Psoas muscle (tissue), 8 donors: ENCODE results near the gene SPG11. TPM values are rescaled to one million over a fixed set of nuclear protein-coding genes. Genes with fewer than 3 reads are reported as not detected.
A peak's percentile ranks its signal among the peaks of the same experiment; 100 is the strongest.
"Not testable (repeated sequence)": the region's sequence is repeated elsewhere in the genome, so short reads cannot be mapped to it uniquely, and the experiment has no call there.

Experiments used
- ATAC-seq, 4 donors: fragments of 200-7000 bp; cut with Tn5 transposase; one replicate each; pipeline ENCODE4 v1.9.1; 2020; ENCODE audit warnings: moderate library complexity in 3 of 4, mild to moderate bottlenecking in 2 of 4
- DNase-seq, 2 donors: peaks; one replicate each; pipeline ENCODE4 v3.0.0-alpha.2; 2020
- H3K27ac ChIP-seq: fragments of 200-600 bp; one replicate; pipeline ENCODE4 v1.8.0; 2022
- H3K27me3 ChIP-seq, 3 donors: fragments of 200-600 bp in 1 of 3; one replicate each; pipeline versions ENCODE4 v1.6.1 to v1.8.0; 2013 to 2022; ENCODE audit warnings: low read length in 2 of 3, mild to moderate bottlenecking in 2 of 3, moderate library complexity in 1 of 3; ENCODE audit not compliant: insufficient read depth in 3 of 3
- H3K36me3 ChIP-seq, 2 donors: fragments of 200-600 bp in 1 of 2; one replicate each; pipeline versions ENCODE4 v1.6.1 to v1.8.0; 2013 to 2022; ENCODE audit warnings: low read depth in 1 of 2, mild to moderate bottlenecking in 1 of 2, moderate library complexity in 1 of 2; ENCODE audit not compliant: insufficient read depth in 1 of 2
- H3K4me1 ChIP-seq: fragments of 200-600 bp; one replicate; pipeline ENCODE4 v1.8.0; 2022
- H3K4me3 ChIP-seq: fragments of 200-600 bp; one replicate; pipeline ENCODE4 v1.8.0; 2022; ENCODE audit warnings: mild to moderate bottlenecking
- H3K9me3 ChIP-seq: fragments of 200-600 bp; one replicate; pipeline ENCODE4 v1.8.0; 2022
- CTCF ChIP-seq: fragments of 200-600 bp; IDR thresholded peaks from one replicate; pipeline ENCODE4 v1.8.0; 2022; ENCODE audit warnings: antibody characterized with exemption
- WGBS, 3 donors: extraction: QIAGEN DNeasy Blood & Tissue Kit; methylation state at CpG; one replicate each; pipeline versions ENCODE4 v1.1.6 to v1.1.7; 2013; 5-methylcytosine and 5-hydroxymethylcytosine counted together
- intact Hi-C, 2 donors: fragments of 100-400 bp; cut with DNase I; formaldehyde crosslinking; loops; one replicate each; pipeline versions ENCODE4 v1.11.0 to v1.14.2; 2022
- polyA plus RNA-seq, 3 donors: library from polyadenylated mRNA; stranded (reverse); fragments of 200-250 nt; gene quantifications; one replicate each; pipeline ENCODE4 v1.2.3, GENCODE V29; 2013
- total RNA-seq, 4 donors: library from RNA; stranded (reverse); fragmentation: NEBNext Ultra II Directional in 2 of 4; extraction: Animal tissue kit (Norgen Biotek cat#: 25700) in 2 of 4; gene quantifications; one replicate each; pipeline versions ENCODE4 v1.2.1 to v1.2.4, GENCODE V29; 2021 to 2023
- donor health status: healthy with polysubstance abuse.
- donor health status: DM: no; HTN: no; CAD: no; lungs with moderate emphysema.
- donor health status: Bipolar disorder and iron deficiency.
- donor health status: healthy.
- donor health status: DM: yes; HTN: yes; CAD: no.
- donor health status: DM: no; HTN: no; CAD: no.
- donor health status: DM: no; HTN: no; CAD: no.
- donor health status: DM: yes; HTN: yes; CAD: no.

Gene SPG11
- total and polyA plus RNA-seq, 7 donors, result 10.3 to 38.1 (median 26.3) TPM

- Histone ChIP-seq H3K27ac (peak overlapping the region; percentile 99), H3K9me3 (no peaks in the 10 kb centered on the region), H3K36me3 (peaks cover 3 to 57% of the 10 kb centered on the region in 2 donors), H3K4me3 (peak overlapping the region; percentile 98), H3K27me3 (no peaks in the 10 kb centered on the region), H3K4me1 (peaks cover 27% of the 10 kb centered on the region)
- 60 to 61% (median 60%) methylated on average over 36 of the region's 36 CpGs for WGBS, 3 donors
- no peak for DNase-seq
- TF ChIP-seq CTCF, result no peak
- peak in 1 of 4 donors; percentile 1 for ATAC-seq
- intact Hi-C loops, result loop anchor here in 1 of 2 donors (5.0 kb wide), 1 partner anchor 108 kb away; the partner anchor contains the start of gene CTDSPL2
These were observed 127.8 kb downstream of the SPG11 start for GRCh38 chr15:44535523-44536301.

DNA sequence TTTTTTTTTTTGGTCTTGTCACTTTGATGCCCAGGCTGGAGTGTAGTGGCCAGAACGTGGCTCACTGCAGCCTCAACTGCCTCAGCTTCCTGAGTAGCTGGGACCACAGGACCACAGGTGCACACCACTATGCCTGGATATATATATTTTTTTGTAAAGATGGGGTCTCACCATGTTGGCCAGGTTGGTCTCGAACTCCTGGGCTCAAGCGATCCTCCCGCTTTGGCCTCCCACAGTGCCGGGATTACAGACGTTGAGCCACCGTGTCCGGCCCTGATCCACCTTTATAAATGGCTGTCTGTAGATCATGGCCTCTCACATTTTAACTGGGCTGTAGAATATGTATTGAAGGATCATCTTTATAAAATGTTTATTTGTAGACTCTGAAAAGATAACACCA, 128.4 kb downstream of the SPG11 start:
- 95 to 97% (median 95%) methylated on average over 8 of the region's 8 CpGs for WGBS, 3 donors
- no peaks in the 10 kb centered on the region for H3K9me3 ChIP-seq
- peaks cover 0 to 57% of the 10 kb centered on the region in 2 donors for H3K36me3 ChIP-seq
- DNase-seq, result no peak
- H3K4me1 ChIP-seq, result peaks cover 22% of the 10 kb centered on the region
- H3K4me3 ChIP-seq, result peak overlapping the region; percentile 98
- no peak for TF ChIP-seq CTCF
- no peaks in the 10 kb centered on the region for H3K27me3 ChIP-seq
- intact Hi-C loops, result loop anchor here in 1 of 2 donors (5.0 kb wide), 1 partner anchor 108 kb away; the partner anchor contains the start of gene CTDSPL2
- peak overlapping the region; percentile 99 for H3K27ac ChIP-seq
- no peak for ATAC-seq

- Histone ChIP-seq H3K36me3 (peaks cover 0 to 62% of the 10 kb centered on the region in 2 donors), H3K27ac (no peak overlapping the region), H3K27me3 (no peaks in the 10 kb centered on the region), H3K4me1 (peaks cover 10% of the 10 kb centered on the region), H3K4me3 (no peak overlapping the region), H3K9me3 (no peaks in the 10 kb centered on the region)
- TF ChIP-seq CTCF, result no peak
- intact Hi-C loops, result no loop called here
- DNase-seq, result no peak
- whole genome bisulfite sequencing, 3 donors, result 94 to 99% (median 96%) methylated on average over 3 of the region's 3 CpGs
- no peak for ATAC-seq
These were observed 130.8 kb downstream of the SPG11 start for GRCh38 chr15:44532689-44533088.

- 87 to 95% (median 94%) methylated on average over 5 of the region's 5 CpGs for WGBS, 3 donors
- intact Hi-C loops, result not testable (repeated sequence)
These were observed 131.2 kb downstream of the SPG11 start for GRCh38 chr15:44532275-44532674.

GRCh38 chr15:44530653-44531052, 132.8 kb downstream of the SPG11 start:
- H3K36me3 ChIP-seq, result peaks cover 0 to 82% of the 10 kb centered on the region in 2 donors
- H3K4me1 ChIP-seq, result peaks cover 9% of the 10 kb centered on the region
- no peak overlapping the region for H3K27ac ChIP-seq
- no peak for TF ChIP-seq CTCF
- H3K4me3 ChIP-seq, result no peak overlapping the region
- intact Hi-C loops, result no loop called here
- DNase-seq (no peak), ATAC-seq (no peak)
- H3K27me3 ChIP-seq, result no peaks in the 10 kb centered on the region
- no peaks in the 10 kb centered on the region for H3K9me3 ChIP-seq
- 95 to 97% (median 97%) methylated on average over 3 of the region's 3 CpGs for WGBS, 3 donors

More at GRCh38 chr15:44532275-44532674, 131.2 kb downstream of the SPG11 start:
- not testable (repeated sequence) for H3K9me3 ChIP-seq, H3K4me3 ChIP-seq, H3K27ac ChIP-seq, H3K27me3 ChIP-seq, ATAC-seq, H3K4me1 ChIP-seq, DNase-seq
- H3K36me3 ChIP-seq, result peaks cover 0 to 66% of the 10 kb centered on the region in 2 donors
